ENCODE measurements around the gene EVC2. TPM values are rescaled to one million over a fixed set of nuclear protein-coding genes. Genes with fewer than 3 reads are reported as not detected.

The EVC2 gene
- total and polyA plus RNA-seq, 10 of the 15 experiments (the other 5 are each of a cell fraction or from before 2014, with no cell fraction given), result 0.34 to 10.4 (median 5.6) TPM

- intact Hi-C loops (cut with micrococcal nuclease; ENCODE audit: unreplicated experiment), result no loop called here
- no peak for FAIRE-seq
- SMC1A ChIA-PET (ENCODE audit: uncharacterized antibody, unreplicated experiment), result no interaction called here
Measured at GRCh38 chr4:5666741-5667140, 41.6 kb downstream of the EVC2 start.

GRCh38 chr4:5664778-5665177 is 43.6 kb downstream of the EVC2 start:
- ChIA-PET SMC1A (ENCODE audit: uncharacterized antibody, unreplicated experiment) (interaction anchor here (1.3 kb wide), 1 partner anchor 26 kb away, joined by 3 read pairs; no protein-coding TSS in a partner anchor), RAD21 (ENCODE audit: unreplicated experiment) (no interaction called here), POLR2A (no interaction called here), CTCF (interaction anchor here (0.6 to 0.8 kb wide), 2 partner anchors 18 to 135 kb away, joined by 3 read pairs; no protein-coding TSS in a partner anchor)
- Histone ChIP-seq H4K20me1 (ENCODE audit: control insufficient read depth, insufficient read depth) (no peaks in the 10 kb centered on the region), H3K9ac (ENCODE audit: control insufficient read depth, insufficient read depth, low read length) (no peak overlapping the region), H3K9me3 (replicated peaks; ENCODE audit: control insufficient read depth, insufficient read depth, low read length) (no peaks in the 10 kb centered on the region; the same call in 2 of the 3 replicates), H3K36me3 (ENCODE audit: control insufficient read depth in 2 of 2, insufficient read depth in 2 of 2, low read length in 1 of 2) (no peaks in the 10 kb centered on the region; a peak in 2 of 4 replicates), H3K27me3 (replicated peaks in 1 of 2; ENCODE audit: control insufficient read depth in 2 of 2, insufficient read depth in 2 of 2, low read length in 1 of 2) (no peaks in the 10 kb centered on the region), H2AFZ (ENCODE audit: control insufficient read depth, low read depth, low read length) (no peak overlapping the region), H3K27ac (ENCODE audit: control insufficient read depth, insufficient read depth) (no peak overlapping the region), H3K4me3 (no peak overlapping the region), H3K4me2 (ENCODE audit: control insufficient read depth, insufficient read depth) (no peak overlapping the region), H3K79me2 (ENCODE audit: control insufficient read depth, insufficient read depth, low read length) (no peaks in the 10 kb centered on the region), H3K4me1 (ENCODE audit: control insufficient read depth, insufficient read depth, low read length) (no peaks in the 10 kb centered on the region)
- no TSS peak for BruUV-seq (replicated peaks)
- no peak for DNase-seq (ENCODE audit: low read depth, low spot score)
- no peak for ATAC-seq
- intact Hi-C loops (cut with micrococcal nuclease; ENCODE audit: unreplicated experiment), result no loop called here
- in situ Hi-C loops (cut with MboI), result no loop called here
- WGBS (ENCODE audit: insufficient coverage, insufficient replicate concordance, low lambda C conversion rate, missing lambda C conversion rate), result 53% methylated on average over 12 of the region's 12 CpGs
- no peak for FAIRE-seq
- TF ChIP-seq NFIC (IDR thresholded peaks at IDR 0.05; ENCODE audit: low read depth, low read length) (no peak), NFYB (IDR thresholded peaks at IDR 0.05; ENCODE audit: insufficient read depth, low read depth, low read length) (no peak), SUPT20H (IDR thresholded peaks at IDR 0.05; ENCODE audit: borderline replicate concordance, control insufficient read depth, low read depth, low read length) (no peak), CREB1 (IDR thresholded peaks at IDR 0.05; ENCODE audit: low read depth) (no peak), TCF3 (IDR thresholded peaks at IDR 0.05; ENCODE audit: borderline replicate concordance, insufficient read depth, low read depth, low read length) (no peak), ZNF622 (IDR thresholded peaks at IDR 0.05) (no peak), ETV6 (conservative IDR thresholded peaks at IDR 0.05 in 1 of 2, IDR thresholded peaks at IDR 0.05 in 1 of 2; ENCODE audit: borderline replicate concordance in 1 of 2, low read depth in 1 of 2) (no peak), PKNOX1 (IDR thresholded peaks at IDR 0.05) (no peak), NBN (IDR thresholded peaks at IDR 0.05) (no peak), IKZF1 (conservative IDR thresholded peaks at IDR 0.05) (no peak), SP1 (IDR thresholded peaks at IDR 0.05; ENCODE audit: low read depth, low read length) (no peak), E2F8 (IDR thresholded peaks at IDR 0.05; ENCODE audit: low read depth, partially characterized antibody) (no peak)

More at GRCh38 chr4:5666741-5667140, 41.6 kb downstream of the EVC2 start:
- TF ChIP-seq TAF1 (IDR thresholded peaks at IDR 0.05; ENCODE audit: borderline replicate concordance, low read depth, low read length), result no peak
- TF ChIP-seq TCF7 (IDR thresholded peaks at IDR 0.05; ENCODE audit: borderline replicate concordance), result no peak
- no peak for TF ChIP-seq HDGF (IDR thresholded peaks at IDR 0.05)
- no peaks in the 10 kb centered on the region for H3K4me1 ChIP-seq (ENCODE audit: control insufficient read depth, insufficient read depth, low read length)
- no peak for DNase-seq (ENCODE audit: low read depth, low spot score)
- no peaks in the 10 kb centered on the region for H4K20me1 ChIP-seq (ENCODE audit: control insufficient read depth, insufficient read depth)
- H3K4me3 ChIP-seq, result no peak overlapping the region
- no peak overlapping the region for H3K27ac ChIP-seq (ENCODE audit: control insufficient read depth, insufficient read depth)
- BruUV-seq (replicated peaks), result no TSS peak
- H3K9me3 ChIP-seq (replicated peaks; ENCODE audit: control insufficient read depth, insufficient read depth, low read length), result peaks cover 1% of the 10 kb centered on the region; the same call in 1 of the 3 replicates
- no peak for ATAC-seq
- no peaks in the 10 kb centered on the region for H3K27me3 ChIP-seq (replicated peaks in 1 of 2; ENCODE audit: control insufficient read depth in 2 of 2, insufficient read depth in 2 of 2, low read length in 1 of 2)
- H3K4me2 ChIP-seq (ENCODE audit: control insufficient read depth, insufficient read depth), result no peak overlapping the region
- no peak overlapping the region for H2AFZ ChIP-seq (ENCODE audit: control insufficient read depth, low read depth, low read length)
- H3K36me3 ChIP-seq (ENCODE audit: control insufficient read depth in 2 of 2, insufficient read depth in 2 of 2, low read length in 1 of 2), result no peaks in the 10 kb centered on the region; a peak in 1 of 4 replicates
- in situ Hi-C loops (cut with MboI), result no loop called here
- ChIA-PET RAD21 (ENCODE audit: unreplicated experiment) (no interaction called here), POLR2A (no interaction called here), CTCF (no interaction called here)
- no peak overlapping the region for H3K9ac ChIP-seq (ENCODE audit: control insufficient read depth, insufficient read depth, low read length)
- 5% methylated on average over 1 of the region's 1 CpG for WGBS (ENCODE audit: insufficient coverage, insufficient replicate concordance, low lambda C conversion rate, missing lambda C conversion rate)
- H3K79me2 ChIP-seq (ENCODE audit: control insufficient read depth, insufficient read depth, low read length), result no peaks in the 10 kb centered on the region

Data from GM12878 (cell line).